HCT116 (cell line): ENCODE results near the gene IL1RAPL1. TPM values are rescaled to one million over a fixed set of nuclear protein-coding genes. Genes with fewer than 3 reads are reported as not detected.

Source experiments
- ATAC-seq: fragments of 200-7000 bp; cut with Tn5 transposase; 2 replicates; pipeline ENCODE4 v1.9.1; 2020; ENCODE audit warnings: mild to moderate bottlenecking, moderate library complexity
- BruUV-seq: library from RNA; stranded (reverse); fragments of 400-500 nt; replicated peaks from 2 replicates; lab custom pipeline; 2021; lab: Mats Ljungman, UMichigan
- CTCF ChIA-PET: fragments of 300-600 bp; sonication (Branson Sonifier 250); formaldehyde crosslinking; loops from one replicate; lab custom pipeline; 2021; ENCODE audit warnings: antibody characterized with exemption; lab: Charles Lee
- POLR2A ChIA-PET: fragments of 300-600, 350-600 bp; sonication (Branson Sonifier 250); formaldehyde crosslinking; loops from one replicate; lab custom pipeline; 2021; ENCODE audit warnings: antibody characterized with exemption; lab: Charles Lee
- RAD21 ChIA-PET, 2 experiments: fragments of 300-600 bp; sonication (Branson Sonifier 250); formaldehyde crosslinking; loops; one replicate each; lab custom pipeline; 2023; ENCODE audit warnings: low total read pairs in 2 of 2; ENCODE audit not compliant: uncharacterized antibody in 2 of 2, unreplicated experiment in 2 of 2, low non-redundant PET in 1 of 2; lab: Charles Lee
- DNase-seq: peaks from one replicate; pipeline ENCODE4 v3.0.0-alpha.2; 2010; ENCODE audit warnings: low read depth, low spot score
- H2AFZ ChIP-seq: fragments of 200-600 bp; shearing (Covaris generic), sonication (generic); 2 replicates; pipeline ENCODE4 v1.6.1; 2017; ENCODE audit warnings: low read depth, mixed run types, mixed read lengths, antibody characterized with exemption, low read length; ENCODE audit not compliant: poor library complexity, severe bottlenecking
- H3K27ac ChIP-seq: 2 replicates; pipeline ENCODE4 v1.5.1; 2012; ENCODE audit warnings: low read depth, low read length
- H3K27me3 ChIP-seq: fragments of 200-600 bp; sonication (generic); 2 replicates; pipeline ENCODE4 v1.6.1; 2016; ENCODE audit warnings: mixed run types, low read length, mixed read lengths; ENCODE audit not compliant: insufficient read depth
- H3K36me3 ChIP-seq, 2 experiments: fragments of 200-500 bp in 1 of 2; fragments of 200-600 bp in 1 of 2; sonication (Bioruptor generic) in 1 of 2; sonication (generic) in 1 of 2; 2 replicates each; pipeline versions ENCODE4 v1.5.1 to v1.6.1; 2014 to 2016; ENCODE audit warnings: low read length in 2 of 2, inconsistent platforms in 1 of 2, mixed read lengths in 1 of 2, mixed run types in 1 of 2; ENCODE audit not compliant: insufficient read depth in 2 of 2, control insufficient read depth in 1 of 2
- H3K4me1 ChIP-seq, 2 experiments: fragments of 200-600 bp in 1 of 2; sonication (generic) in 1 of 2; 2 replicates each; pipeline versions ENCODE4 v1.5.1 to v1.6.1; 2012 to 2017; ENCODE audit warnings: low read length in 2 of 2, inconsistent platforms in 1 of 2, mild to moderate bottlenecking in 1 of 2, mixed read lengths in 1 of 2, mixed run types in 1 of 2, moderate library complexity in 1 of 2; ENCODE audit not compliant: insufficient read depth in 2 of 2, control insufficient read depth in 1 of 2
- H3K4me2 ChIP-seq: fragments of 200-600 bp; sonication (generic); 2 replicates; pipeline ENCODE4 v1.6.1; 2017; ENCODE audit warnings: mixed run types, low read length, mixed read lengths
- H3K4me3 ChIP-seq, 2 experiments: fragments of 200-600 bp in 1 of 2; sonication (generic) in 1 of 2; replicated peaks in 1 of 2; 2 replicates each; pipeline ENCODE4 v1.5.1; 2011 to 2016; ENCODE audit warnings: low read length in 2 of 2, control low read depth in 1 of 2, low read depth in 1 of 2, mild to moderate bottlenecking in 1 of 2, mixed read lengths in 1 of 2, mixed run types in 1 of 2
- H3K79me2 ChIP-seq: fragments of 200-600 bp; sonication (generic); 2 replicates; pipeline ENCODE4 v1.6.1; 2017; ENCODE audit warnings: mild to moderate bottlenecking, mixed run types, low read length, moderate library complexity, mixed read lengths; ENCODE audit not compliant: insufficient read depth
- H3K9ac ChIP-seq: fragments of 200-600 bp; sonication (generic); 2 replicates; pipeline ENCODE4 v1.6.1; 2016; ENCODE audit warnings: low read length, mixed read lengths
- H3K9me2 ChIP-seq: fragments of 200-600 bp; sonication (generic), shearing (Covaris generic); 2 replicates; pipeline ENCODE4 v1.6.1; 2017; ENCODE audit warnings: mixed run types, mild to moderate bottlenecking, moderate library complexity; ENCODE audit not compliant: insufficient read depth
- H3K9me3 ChIP-seq, 2 experiments: fragments of 200-500 bp in 1 of 2; fragments of 200-600 bp in 1 of 2; sonication (Bioruptor generic) in 1 of 2; sonication (generic) in 1 of 2; 2 replicates each; pipeline ENCODE4 v1.6.1; 2014 to 2017; ENCODE audit warnings: low read length in 2 of 2, mixed read lengths in 2 of 2, inconsistent platforms in 1 of 2, low read depth in 1 of 2, mild to moderate bottlenecking in 1 of 2, mixed run types in 1 of 2, moderate library complexity in 1 of 2; ENCODE audit not compliant: control insufficient read depth in 1 of 2, insufficient read depth in 1 of 2
- H4K20me1 ChIP-seq: fragments of 200-600 bp; sonication (generic), shearing (Covaris generic); 2 replicates; pipeline ENCODE4 v1.6.1; 2017; ENCODE audit warnings: mixed run types, mild to moderate bottlenecking, moderate library complexity; ENCODE audit not compliant: insufficient read depth
- CBX3 ChIP-seq: IDR thresholded peaks from 2 replicates; pipeline ENCODE4 v1.6.1; 2012; ENCODE audit warnings: low read depth
- CTCF ChIP-seq, 3 experiments: fragments of 200-600 bp in 1 of 3; sonication (generic) in 1 of 3; IDR thresholded peaks in 2 of 3; conservative IDR thresholded peaks in 1 of 3; 2 replicates each; pipeline ENCODE4 v1.5.1; 2012 to 2017; ENCODE audit warnings: low read depth in 2 of 3, low read length in 2 of 3, antibody characterized with exemption in 1 of 3, borderline replicate concordance in 1 of 3, control low read depth in 1 of 3, mild to moderate bottlenecking in 1 of 3, mixed read lengths in 1 of 3, mixed run types in 1 of 3, moderate library complexity in 1 of 3; ENCODE audit not compliant: insufficient read depth in 1 of 3
- EGR1 ChIP-seq: IDR thresholded peaks from 2 replicates; pipeline ENCODE4 v1.6.1; 2012; ENCODE audit warnings: low read depth
- EZH2 ChIP-seq: fragments of 200-600 bp; sonication (generic); IDR thresholded peaks from 2 replicates; pipeline ENCODE4 v1.6.1; 2017; ENCODE audit warnings: antibody characterized with exemption, mixed run types
- FOSL1 ChIP-seq: IDR thresholded peaks from 2 replicates; pipeline ENCODE4 v1.6.1; 2012; ENCODE audit warnings: low read depth
- POLR2A ChIP-seq: IDR thresholded peaks from 2 replicates; pipeline ENCODE4 v1.7.0; 2011; ENCODE audit warnings: borderline replicate concordance; ENCODE audit not compliant: insufficient read depth, insufficient read length; ENCODE audit errors: extremely low read depth
- POLR2AphosphoS5 ChIP-seq: IDR thresholded peaks from 2 replicates; pipeline ENCODE4 v1.6.1; 2011; ENCODE audit warnings: mild to moderate bottlenecking, low read depth, low read length, moderate library complexity
- RAD21 ChIP-seq: IDR thresholded peaks from 2 replicates; pipeline ENCODE4 v1.6.1; 2012; ENCODE audit warnings: low read depth, mild to moderate bottlenecking
- REST ChIP-seq: IDR thresholded peaks from 2 replicates; pipeline ENCODE4 v1.6.1; 2012; ENCODE audit warnings: low read depth
- SIN3A ChIP-seq: IDR thresholded peaks from 2 replicates; pipeline ENCODE4 v1.6.1; 2012; ENCODE audit warnings: low read depth
- SRF ChIP-seq: IDR thresholded peaks from 2 replicates; pipeline ENCODE4 v1.6.1; 2012; ENCODE audit warnings: low read depth
- TCF7L2 ChIP-seq: IDR thresholded peaks from 2 replicates; pipeline ENCODE4 v1.7.0; 2011; ENCODE audit warnings: borderline replicate concordance, inconsistent platforms; ENCODE audit not compliant: insufficient read depth, insufficient read length; ENCODE audit errors: extremely low read depth
- ZNF274 ChIP-seq: fragments of 200-500 bp; sonication (Bioruptor generic); IDR thresholded peaks from 2 replicates; pipeline ENCODE4 v1.6.1; 2014; ENCODE audit warnings: mild to moderate bottlenecking, low read depth, low read length, inconsistent platforms
- intact Hi-C: fragments of 100-400 bp; cut with micrococcal nuclease; formaldehyde crosslinking; loops from 2 replicates; pipeline ENCODE4 v1.10.0; 2022
- total RNA-seq: library from RNA; stranded (reverse); gene quantifications from one replicate; pipeline ENCODE4 v1.2.1, GENCODE V29; 2021; ENCODE audit not compliant: unreplicated experiment
- TF ChIP-seq, protein P1 (sequence below): IDR thresholded peaks from 2 replicates; pipeline ENCODE4 v1.6.1; 2012
- TF ChIP-seq, protein P2 (sequence below): IDR thresholded peaks from 2 replicates; pipeline ENCODE4 v1.6.1; 2012
- TF ChIP-seq, protein P3 (sequence below): IDR thresholded peaks from 2 replicates; pipeline ENCODE4 v1.6.1; 2011; ENCODE audit warnings: mild to moderate bottlenecking, low read length, moderate library complexity; ENCODE audit not compliant: insufficient replicate concordance; ENCODE audit errors: extremely low read depth

IL1RAPL1 gene
- total RNA-seq, 1 experiment from 2014 or later = 2.8 TPM

DNA sequence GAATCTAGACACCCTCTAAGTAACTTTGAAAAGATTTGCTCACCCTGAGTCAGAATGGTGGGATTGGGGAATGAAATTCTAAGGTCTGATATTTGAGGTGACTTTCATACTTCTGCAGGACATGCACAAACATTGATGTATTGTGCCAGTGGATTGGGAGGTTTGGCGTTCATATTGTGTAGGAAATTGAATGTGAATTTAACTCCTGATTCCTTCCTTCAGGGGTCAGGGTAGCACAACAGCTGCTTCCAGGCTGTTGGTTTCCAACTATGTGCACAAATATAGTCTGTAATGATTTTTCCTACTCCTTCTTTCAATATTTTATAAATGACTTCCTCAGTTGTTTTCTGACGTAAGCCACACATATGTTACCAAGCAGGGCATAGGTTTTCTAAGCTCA lies 3.1 kb downstream of the IL1RAPL1 start:
- Histone ChIP-seq H4K20me1 (no peaks in the 10 kb centered on the region), H3K27me3 (no peaks in the 10 kb centered on the region), H3K9me3 (no peaks in the 10 kb centered on the region), H3K79me2 (peaks cover 80% of the 10 kb centered on the region)
- ATAC-seq = no peak
- BruUV-seq = no TSS peak
- CTCF ChIA-PET = no interaction called here
- no peak for DNase-seq
- TF ChIP-seq SRF (no peak), RAD21 (peak; percentile 59; the same call in 1 of the 2 replicates), REST (no peak), EGR1 (no peak), EZH2 (no peak), POLR2AphosphoS5 (no peak), SIN3A (no peak), TCF7L2 (no peak), FOSL1 (no peak), ZNF274 (no peak), CBX3 (no peak), POLR2A (no peak), CTCF (IDR thresholded peaks at IDR 0.05 in 2 of 3, conservative IDR thresholded peaks at IDR 0.05 in 1 of 3; ENCODE audit: borderline replicate concordance in 1 of 3, insufficient read depth in 1 of 3, low read depth in 2 of 3, low read length in 2 of 3) (0 out of 6 replicates have a peak, but pooled peaks of 1 of the 3 experiments have one; percentile 21)
- TF ChIP-seq, protein P1, sequence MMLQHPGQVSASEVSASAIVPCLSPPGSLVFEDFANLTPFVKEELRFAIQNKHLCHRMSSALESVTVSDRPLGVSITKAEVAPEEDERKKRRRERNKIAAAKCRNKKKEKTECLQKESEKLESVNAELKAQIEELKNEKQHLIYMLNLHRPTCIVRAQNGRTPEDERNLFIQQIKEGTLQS = no peak
- TF ChIP-seq, protein P2, sequence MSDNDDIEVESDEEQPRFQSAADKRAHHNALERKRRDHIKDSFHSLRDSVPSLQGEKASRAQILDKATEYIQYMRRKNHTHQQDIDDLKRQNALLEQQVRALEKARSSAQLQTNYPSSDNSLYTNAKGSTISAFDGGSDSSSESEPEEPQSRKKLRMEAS = no peak
- TF ChIP-seq, protein P3, sequence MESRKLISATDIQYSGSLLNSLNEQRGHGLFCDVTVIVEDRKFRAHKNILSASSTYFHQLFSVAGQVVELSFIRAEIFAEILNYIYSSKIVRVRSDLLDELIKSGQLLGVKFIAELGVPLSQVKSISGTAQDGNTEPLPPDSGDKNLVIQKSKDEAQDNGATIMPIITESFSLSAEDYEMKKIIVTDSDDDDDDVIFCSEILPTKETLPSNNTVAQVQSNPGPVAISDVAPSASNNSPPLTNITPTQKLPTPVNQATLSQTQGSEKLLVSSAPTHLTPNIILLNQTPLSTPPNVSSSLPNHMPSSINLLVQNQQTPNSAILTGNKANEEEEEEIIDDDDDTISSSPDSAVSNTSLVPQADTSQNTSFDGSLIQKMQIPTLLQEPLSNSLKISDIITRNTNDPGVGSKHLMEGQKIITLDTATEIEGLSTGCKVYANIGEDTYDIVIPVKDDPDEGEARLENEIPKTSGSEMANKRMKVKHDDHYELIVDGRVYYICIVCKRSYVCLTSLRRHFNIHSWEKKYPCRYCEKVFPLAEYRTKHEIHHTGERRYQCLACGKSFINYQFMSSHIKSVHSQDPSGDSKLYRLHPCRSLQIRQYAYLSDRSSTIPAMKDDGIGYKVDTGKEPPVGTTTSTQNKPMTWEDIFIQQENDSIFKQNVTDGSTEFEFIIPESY = no peak
- TF ChIP-seq, all 23 proteins: peak for 2
- intact Hi-C loops = loop anchor here (2.0 to 5.0 kb wide), 3 partner anchors 88 to 887 kb away; no protein-coding TSS in a partner anchor
- Histone ChIP-seq H3K4me3 (peak overlapping the region; percentile 3 to 70; a peak in 2 of 4 replicates), H2AFZ (no peak overlapping the region), H3K4me1 (peaks cover 28 to 69% of the 10 kb centered on the region in 2 experiments), H3K9ac (peak overlapping the region; percentile 70), H3K36me3 (no peaks in the 10 kb centered on the region), H3K27ac (peak overlapping the region; percentile 87), H3K9me2 (no peaks in the 10 kb centered on the region), H3K4me2 (peak overlapping the region; percentile 81)
- ChIA-PET POLR2A (no interaction called here), RAD21 (interaction anchor here in 1 of 2 experiments (0.6 kb wide), 1 partner anchor 112 kb away, joined by 3 read pairs; no protein-coding TSS in a partner anchor)
